GM12878 (cell line): ENCODE measurements around the gene ANKRD44. TPM values are rescaled to one million over a fixed set of nuclear protein-coding genes. Genes with fewer than 3 reads are reported as not detected.

ENCODE experiments used
- ATAC-seq: fragments of 200-7000 bp; cut with Tn5 transposase; 3 replicates; pipeline ENCODE4 v1.9.1; 2020; ENCODE audit warnings: mild to moderate bottlenecking, moderate library complexity
- BruUV-seq: library from RNA; stranded (reverse); fragments of 400-500 nt; replicated peaks from 2 replicates; lab custom pipeline; 2021; lab: Mats Ljungman, UMichigan
- CTCF ChIA-PET: fragments of 300-600 bp; sonication (Branson Sonifier 250); formaldehyde crosslinking; extraction: SDS; loops from one replicate; lab custom pipeline; 2021; ENCODE audit warnings: inconsistent platforms; lab: Yijun Ruan, JAX
- POLR2A ChIA-PET: fragments of 350-600 bp; formaldehyde crosslinking; extraction: SDS; loops from one replicate; lab custom pipeline; 2021; ENCODE audit warnings: inconsistent platforms; lab: Charles Lee
- RAD21 ChIA-PET: fragments of 300-600 bp; sonication (Branson Sonifier 250); formaldehyde crosslinking; loops from one replicate; lab custom pipeline; 2023; ENCODE audit warnings: antibody characterized with exemption; ENCODE audit not compliant: unreplicated experiment; lab: Charles Lee
- SMC1A ChIA-PET: fragments of 300-600 bp; sonication (Branson Sonifier 250); formaldehyde crosslinking; loops from one replicate; lab custom pipeline; 2023; ENCODE audit not compliant: unreplicated experiment, uncharacterized antibody; lab: Charles Lee
- DNase-seq: peaks from one replicate; pipeline ENCODE4 v3.0.0-alpha.2; 2011; ENCODE audit warnings: low read depth, low spot score
- FAIRE-seq: peaks from 3 replicates; lab custom pipeline; 2011; peaks lifted over from hg19 to GRCh38; lab: Jason Lieb, UNC
- H2AFZ ChIP-seq: 2 replicates; pipeline ENCODE4 v1.6.0; 2011; ENCODE audit warnings: low read depth, low read length, control low read depth; ENCODE audit not compliant: control insufficient read depth
- H3K27ac ChIP-seq: 2 replicates; pipeline ENCODE4 v1.5.1; 2011; ENCODE audit warnings: control low read depth; ENCODE audit not compliant: control insufficient read depth, insufficient read depth
- H3K27me3 ChIP-seq, 2 experiments: replicated peaks in 1 of 2; 2 replicates each; pipeline versions ENCODE4 v1.6.0 to v1.6.1; 2011; ENCODE audit warnings: low read length in 1 of 2; ENCODE audit not compliant: control insufficient read depth in 2 of 2, insufficient read depth in 2 of 2
- H3K36me3 ChIP-seq, 2 experiments: 2 replicates each; pipeline ENCODE4 v1.5.1; 2011; ENCODE audit warnings: low read length in 1 of 2; ENCODE audit not compliant: control insufficient read depth in 2 of 2, insufficient read depth in 2 of 2
- H3K4me1 ChIP-seq: 2 replicates; pipeline ENCODE4 v1.6.1; 2011; ENCODE audit warnings: mild to moderate bottlenecking, low read length, moderate library complexity, mixed read lengths; ENCODE audit not compliant: control insufficient read depth, insufficient read depth
- H3K4me2 ChIP-seq: 2 replicates; pipeline ENCODE4 v1.6.0; 2011; ENCODE audit warnings: control low read depth; ENCODE audit not compliant: control insufficient read depth, insufficient read depth
- H3K4me3 ChIP-seq: fragments of 200-600 bp; sonication (generic); 2 replicates; pipeline ENCODE4 v1.5.1; 2016
- H3K79me2 ChIP-seq: 2 replicates; pipeline ENCODE4 v1.6.0; 2011; ENCODE audit warnings: low read length; ENCODE audit not compliant: control insufficient read depth, insufficient read depth
- H3K9ac ChIP-seq: 2 replicates; pipeline ENCODE4 v1.8.0; 2011; ENCODE audit warnings: low read length, control low read depth, mixed read lengths; ENCODE audit not compliant: control insufficient read depth, insufficient read depth
- H3K9me3 ChIP-seq: replicated peaks from 3 replicates; pipeline ENCODE4 v1.5.1; 2011; ENCODE audit warnings: mild to moderate bottlenecking, low read length; ENCODE audit not compliant: control insufficient read depth, insufficient read depth
- H4K20me1 ChIP-seq: 2 replicates; pipeline ENCODE4 v1.6.0; 2011; ENCODE audit not compliant: control insufficient read depth, insufficient read depth
- FOXM1 ChIP-seq: IDR thresholded peaks from 2 replicates; pipeline ENCODE4 v1.6.1; 2012; ENCODE audit warnings: low read depth, mild to moderate bottlenecking, inconsistent platforms, low read length, moderate library complexity
- NR2C2 ChIP-seq: IDR thresholded peaks from 2 replicates; pipeline ENCODE4 v1.6.1; 2011; ENCODE audit warnings: borderline replicate concordance, low read depth; ENCODE audit not compliant: control insufficient read depth, insufficient read length
- STAT1 ChIP-seq: fragments of 450-650 bp; conservative IDR thresholded peaks from 2 replicates; pipeline ENCODE4 v1.6.1; 2014; ENCODE audit warnings: antibody characterized with exemption, mild to moderate bottlenecking
- WGBS: methylation state at CpG from one replicate; pipeline ENCODE4 v1.1.6; 2016; ENCODE audit warnings: low lambda C conversion rate; ENCODE audit not compliant: insufficient replicate concordance, insufficient coverage; ENCODE audit errors: missing lambda C conversion rate; 5-methylcytosine and 5-hydroxymethylcytosine counted together
- in situ Hi-C: fragments of 300-500 bp; cut with MboI; formaldehyde crosslinking; loops from 9 replicates; pipeline ENCODE4 v1.14.3; 2018; ENCODE audit warnings: mixed read lengths
- intact Hi-C: fragments of 100-400 bp; cut with micrococcal nuclease; formaldehyde crosslinking; loops from one replicate; pipeline ENCODE4 v1.14.2; 2022; ENCODE audit not compliant: unreplicated experiment
- polyA plus RNA-seq, 11 experiments: library from polyadenylated mRNA; depleted of rRNA in 4 of 11; unstranded in 6 of 11; stranded (reverse) in 5 of 11; fragments of >200 nt; fragmentation: Nextera tagmentation in 4 of 11; fragmentation: Illumina TruSeq in 1 of 11; extraction: Ambion mirVana in 4 of 11; extraction: Trizol in 1 of 11; gene quantifications; 1 replicate in 1 of 11; 2 replicates in 10 of 11; pipeline versions ENCODE4 v1.2.1 to v1.2.3, GENCODE V29; 2011 to 2016; ENCODE audit warnings: inconsistent platforms in 2 of 11, missing spikeins in 2 of 11, low read depth in 1 of 11
- total RNA-seq, 4 experiments: library from RNA; depleted of rRNA in 3 of 4; stranded (reverse); fragments of >200 nt in 3 of 4; fragmentation: Illumina TruSeq in 1 of 4; extraction: Trizol in 1 of 4; gene quantifications; 2 replicates each; pipeline versions ENCODE4 v1.2.1 to v1.2.3, GENCODE V29; 2013 to 2021

ANKRD44 gene
- total and polyA plus RNA-seq, 10 of the 15 experiments (the other 5 are each of a cell fraction or from before 2014, with no cell fraction given): 19.1 to 99.1 (median 59.6) TPM

DNA sequence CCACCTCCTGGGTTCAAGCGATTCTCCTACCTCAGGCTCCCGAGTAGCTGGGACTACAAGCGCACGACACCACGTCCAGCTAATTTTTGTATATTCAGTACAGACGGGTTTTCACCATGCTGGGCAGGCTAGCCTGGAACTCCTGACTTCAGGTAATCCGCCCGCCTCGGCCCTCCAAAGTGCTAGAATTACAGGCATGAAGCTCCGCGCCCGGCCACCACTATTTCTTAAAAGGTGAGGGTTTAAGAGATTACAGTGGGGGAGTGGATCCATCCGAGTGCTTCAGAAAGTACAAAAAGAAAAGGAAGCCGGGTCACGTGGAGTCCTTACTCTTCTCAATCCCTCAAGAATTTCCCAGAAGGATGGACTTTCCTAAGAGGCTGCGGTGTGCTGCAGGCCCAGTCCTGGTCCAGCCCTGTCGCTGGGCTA is 146.9 kb downstream of the ANKRD44 start (continued):
- TF ChIP-seq STAT1: no peak

DNA sequence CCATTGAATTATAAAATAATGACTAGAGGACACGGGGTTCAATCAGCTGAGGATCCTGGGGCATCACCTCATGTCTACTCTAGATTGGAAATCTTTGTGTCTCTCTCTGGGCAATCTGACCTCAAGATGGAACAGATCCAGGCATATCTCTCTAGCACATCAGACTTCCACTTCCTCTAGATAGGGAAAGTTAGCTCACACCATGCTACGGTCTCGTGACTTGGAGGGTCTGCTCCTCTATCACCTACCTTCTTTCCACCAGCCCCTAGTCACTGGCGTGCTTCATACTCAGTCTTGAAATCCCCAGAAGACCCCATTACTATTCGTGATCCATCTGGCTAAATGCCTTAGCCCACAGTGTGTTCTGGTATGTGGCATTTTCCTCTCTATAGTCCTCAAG is 148.8 kb downstream of the ANKRD44 start:
- ATAC-seq (no peak), DNase-seq (no peak), FAIRE-seq (no peak)
- TF ChIP-seq FOXM1 (no peak), NR2C2 (no peak)
- POLR2A ChIA-PET: interaction anchor here (0.9 to 1.0 kb wide), 2 partner anchors 20 to 25 kb away, joined by 3 read pairs; no protein-coding TSS in a partner anchor
- intact Hi-C loops (no loop called here), in situ Hi-C loops (no loop called here)
- Histone ChIP-seq H2AFZ (no peak overlapping the region), H3K36me3 (no peaks in the 10 kb centered on the region; a peak in 3 of 4 replicates), H4K20me1 (no peaks in the 10 kb centered on the region), H3K27ac (no peak overlapping the region), H3K4me3 (no peak overlapping the region), H3K27me3 (no peaks in the 10 kb centered on the region), H3K79me2 (peaks cover 11% of the 10 kb centered on the region), H3K4me2 (no peak overlapping the region), H3K9ac (no peak overlapping the region), H3K9me3 (peaks cover under 1% of the 10 kb centered on the region; the same call in 1 of the 3 replicates), H3K4me1 (peaks cover 23% of the 10 kb centered on the region; the same call in 1 of the 2 replicates)
- CTCF ChIA-PET: interaction anchor here (0.9 to 2.3 kb wide), 4 partner anchors 9 to 48 kb away, joined by 3 to 11 read pairs (median 4); no protein-coding TSS in a partner anchor
- no TSS peak for BruUV-seq
- RAD21 ChIA-PET: interaction anchor here (0.6 to 2.6 kb wide), 4 partner anchors 9 to 48 kb away, joined by 3 to 12 read pairs (median 4); no protein-coding TSS in a partner anchor
- SMC1A ChIA-PET: interaction anchor here (0.8 to 5.6 kb wide), 3 partner anchors 26 to 47 kb away, joined by 3 to 55 read pairs (median 3); no protein-coding TSS in a partner anchor
- WGBS: 93% methylated on average over 5 of the region's 5 CpGs
